NCI-H526 treated with DMSO at 0.1 percent for 48 hours (cell line): ENCODE data around the gene UGT2B10.
A peak's percentile ranks its signal among the peaks of the same experiment; 100 is the strongest.

Experiments used
- DNase-seq: peaks from one replicate; lab custom pipeline; 2025; lab: John Stamatoyannopoulos, UW

UGT2B10 gene

GRCh38 chr4:68871809-68872642, 56.2 kb downstream of the UGT2B10 start:
- DNase-seq: peak; percentile 40

GRCh38 chr4:68872643-68873502, 57.1 kb downstream of the UGT2B10 start:
- DNase-seq: no peak

GRCh38 chr4:68874507-68874906, 58.7 kb downstream of the UGT2B10 start:
- no peak for DNase-seq

GRCh38 chr4:68877555-68877954, 61.8 kb downstream of the UGT2B10 start:
- no peak for DNase-seq

GRCh38 chr4:68878048-68878447, 62.3 kb downstream of the UGT2B10 start:
- DNase-seq: no peak
